CD1c-positive myeloid dendritic cell (primary cell): ENCODE measurements around the gene MEAF6.

Experiments used
- DNase-seq: peaks from one replicate; pipeline ENCODE4 v3.0.0-alpha.2; 2016; ENCODE audit errors: extremely low spot score

Gene MEAF6

DNA sequence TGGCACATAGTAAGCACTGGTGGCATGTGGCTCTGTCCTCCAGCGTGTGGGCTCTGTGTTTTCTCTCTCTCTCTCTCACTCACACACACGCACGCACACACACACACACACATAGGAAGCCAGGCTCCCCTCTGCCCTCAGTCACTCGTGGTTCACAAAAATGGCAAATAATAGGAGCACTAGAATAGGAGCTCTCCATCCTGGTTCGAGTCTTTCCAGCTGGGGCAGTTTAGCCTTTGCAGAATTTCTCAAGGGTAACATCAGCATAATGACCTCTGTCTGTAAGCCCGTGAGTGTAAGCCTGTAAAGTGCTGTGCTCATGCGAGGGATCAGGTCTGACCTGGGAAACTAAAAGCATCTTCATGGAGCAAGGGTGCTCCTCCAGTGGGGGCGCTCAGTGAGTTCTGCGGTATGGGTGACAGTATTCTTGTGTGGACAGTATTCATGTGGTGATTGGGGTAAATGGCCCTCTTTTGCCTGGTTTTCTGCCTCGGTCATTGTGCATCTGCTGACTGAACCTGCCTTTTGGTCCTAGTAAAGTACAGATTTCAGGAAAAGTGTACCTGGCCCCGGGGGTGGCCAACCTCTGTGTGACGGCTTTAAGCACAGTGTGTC is 41.0 kb downstream of the MEAF6 start:
- peak; percentile 37 for DNase-seq

GRCh38 chr1:37472994-37473393 is 41.6 kb downstream of the MEAF6 start:
- no peak for DNase-seq

- DNase-seq = no peak
These were observed 42.3 kb downstream of the MEAF6 start for GRCh38 chr1:37472281-37472680.

DNA sequence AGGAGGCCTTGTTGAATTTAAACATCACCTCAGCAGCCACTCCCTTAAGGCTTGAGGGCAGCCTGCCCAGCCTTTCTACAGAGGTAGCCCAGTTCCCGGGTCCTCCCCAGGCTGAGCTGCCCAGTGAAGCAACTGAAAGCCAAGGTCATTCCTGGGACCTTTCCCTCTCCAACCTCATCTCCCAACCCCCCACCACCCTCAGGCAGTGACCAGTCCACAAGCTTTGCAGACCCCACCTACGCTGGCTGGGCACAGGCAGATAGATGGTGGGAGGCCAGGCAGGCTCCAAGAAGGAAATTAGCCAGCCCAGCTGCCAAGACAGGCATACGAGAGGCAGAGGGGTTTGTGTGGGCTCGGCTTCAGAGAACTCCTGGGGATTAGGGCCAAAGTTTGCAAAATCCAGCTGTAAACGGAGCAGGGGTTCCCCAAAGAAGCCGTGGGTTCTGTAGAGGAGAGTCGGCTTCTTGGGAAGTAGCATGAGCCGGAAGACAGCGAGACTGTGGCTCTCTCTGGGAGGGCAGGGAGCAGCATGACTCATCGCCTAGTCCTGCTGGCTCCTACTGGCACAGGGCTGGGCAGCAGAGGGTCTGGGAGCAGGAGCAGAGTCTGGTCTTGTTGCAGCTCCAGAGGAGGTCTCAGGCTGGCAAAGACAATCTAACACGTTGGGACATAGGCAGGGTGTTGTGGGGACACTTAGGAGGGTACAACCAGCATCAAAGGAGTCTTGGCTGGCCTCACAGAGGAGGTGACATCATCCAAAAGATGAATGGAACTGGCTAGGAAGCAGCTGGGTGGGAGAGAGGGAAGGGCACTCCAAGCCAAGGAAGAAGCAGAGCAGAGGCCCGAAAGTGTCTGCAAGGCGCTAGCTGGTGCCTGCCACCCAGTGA is 43.0 kb downstream of the MEAF6 start:
- peak; percentile 88 for DNase-seq

- no peak for DNase-seq
These were observed 45.2 kb downstream of the MEAF6 start for GRCh38 chr1:37469386-37469785.

GRCh38 chr1:37468037-37468436 is 46.5 kb downstream of the MEAF6 start:
- DNase-seq = no peak

GRCh38 chr1:37465593-37466517 is 48.7 kb downstream of the MEAF6 start:
- no peak for DNase-seq

- DNase-seq = no peak
These were observed 50.1 kb downstream of the MEAF6 start for GRCh38 chr1:37464443-37464842.

- no peak for DNase-seq
These were observed 52.7 kb downstream of the MEAF6 start for GRCh38 chr1:37461698-37462436.

DNA sequence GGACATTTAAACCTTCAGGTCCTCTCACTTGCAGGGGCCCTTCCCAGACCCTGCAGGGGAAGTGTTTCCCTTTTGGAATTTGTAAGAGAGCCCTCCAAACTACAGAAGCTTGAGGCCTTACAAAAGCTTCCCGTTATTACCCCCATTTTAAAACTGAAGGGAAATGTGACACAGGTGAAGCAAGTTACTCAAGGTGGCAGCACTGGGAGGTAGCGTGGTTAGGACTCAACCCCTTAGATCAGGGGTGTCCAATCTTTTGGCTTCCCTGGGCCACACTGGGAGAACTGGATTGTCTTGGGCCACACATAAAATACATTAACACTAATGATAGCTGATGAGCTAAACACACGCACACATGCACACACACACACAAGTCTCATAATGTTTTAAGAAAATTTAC is 56.0 kb downstream of the MEAF6 start:
- no peak for DNase-seq

GRCh38 chr1:37456614-37457013 is 58.0 kb downstream of the MEAF6 start:
- no peak for DNase-seq

GRCh38 chr1:37455516-37455915 is 59.0 kb downstream of the MEAF6 start:
- no peak for DNase-seq

DNA sequence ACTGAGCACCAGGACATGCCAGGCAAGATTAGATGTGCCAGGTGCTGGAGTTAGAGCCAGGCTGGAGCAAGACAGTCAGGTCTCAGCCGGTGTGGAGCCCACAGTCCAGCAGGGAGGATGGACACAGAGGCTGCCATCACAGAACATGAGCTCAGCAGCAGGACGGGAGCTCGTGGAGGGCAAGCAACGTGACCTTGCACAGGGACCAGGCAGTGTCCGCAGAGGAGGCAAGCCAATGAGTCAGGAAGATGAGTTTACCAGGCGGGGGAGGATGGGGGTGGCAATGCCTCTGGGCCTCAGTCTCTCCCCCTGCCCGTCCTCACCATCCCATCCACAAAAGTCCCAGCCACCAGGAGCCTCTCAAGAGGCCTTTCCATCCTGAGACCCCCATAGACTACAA is 60.9 kb downstream of the MEAF6 start:
- no peak for DNase-seq

- no peak for DNase-seq
These were observed 62.1 kb downstream of the MEAF6 start for GRCh38 chr1:37452416-37452815.

- DNase-seq = peak; percentile 55
These were observed 64.6 kb downstream of the MEAF6 start for GRCh38 chr1:37449936-37450335.

GRCh38 chr1:37448691-37449417 is 65.7 kb downstream of the MEAF6 start:
- DNase-seq = no peak

DNA sequence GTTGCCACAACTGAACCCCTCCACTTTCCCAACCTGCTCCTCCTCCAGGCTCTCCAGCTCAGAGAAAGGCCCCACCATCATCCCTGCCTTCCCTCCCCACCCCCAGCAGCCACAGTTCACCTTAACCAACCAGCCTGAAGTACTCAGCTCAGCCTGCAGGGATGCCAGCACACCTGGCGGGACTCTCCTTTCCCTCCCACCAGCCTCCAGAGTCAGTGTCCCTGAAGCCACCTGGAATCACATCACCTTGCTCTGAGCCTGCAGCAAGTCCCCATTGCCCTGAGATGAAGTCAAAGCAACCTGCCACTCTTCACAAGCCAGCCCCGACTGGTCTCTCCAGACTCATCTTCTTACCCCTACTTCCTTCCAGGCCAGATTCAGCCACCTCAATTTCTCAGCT is 66.4 kb downstream of the MEAF6 start:
- DNase-seq = no peak

GRCh38 chr1:37446874-37447273 is 67.7 kb downstream of the MEAF6 start:
- no peak for DNase-seq

DNA sequence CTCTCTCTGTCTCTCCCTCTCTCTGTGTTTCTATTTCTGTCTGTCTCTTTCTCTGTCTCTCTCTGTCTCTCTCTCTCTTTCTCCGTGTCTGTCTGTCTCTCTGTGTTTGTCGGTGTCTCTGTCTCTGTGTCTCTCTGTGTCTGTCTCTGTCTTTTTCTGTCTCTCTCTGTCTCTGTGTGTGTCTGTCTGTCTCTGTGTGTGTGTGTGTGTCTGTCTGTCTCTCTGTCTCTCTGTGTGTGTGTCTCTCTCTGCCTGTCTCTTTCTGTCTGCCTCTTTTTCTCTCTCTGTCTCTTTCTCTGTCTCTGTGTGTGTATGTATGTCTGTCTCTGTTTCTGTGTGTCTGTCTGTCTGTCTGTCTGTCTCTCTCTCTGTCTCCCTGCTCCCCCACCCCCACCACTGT is 71.9 kb downstream of the MEAF6 start:
- DNase-seq = no peak
